Measurements from ENCODE around the gene TCF7. TPM values are rescaled to one million over a fixed set of nuclear protein-coding genes. Genes with fewer than 3 reads are reported as not detected.
A peak's percentile ranks its signal among the peaks of the same experiment; 100 is the strongest.

Gene TCF7
- total and polyA plus RNA-seq, 7 donors: 0.24 to 2.6 (median 1.0) TPM

DNA sequence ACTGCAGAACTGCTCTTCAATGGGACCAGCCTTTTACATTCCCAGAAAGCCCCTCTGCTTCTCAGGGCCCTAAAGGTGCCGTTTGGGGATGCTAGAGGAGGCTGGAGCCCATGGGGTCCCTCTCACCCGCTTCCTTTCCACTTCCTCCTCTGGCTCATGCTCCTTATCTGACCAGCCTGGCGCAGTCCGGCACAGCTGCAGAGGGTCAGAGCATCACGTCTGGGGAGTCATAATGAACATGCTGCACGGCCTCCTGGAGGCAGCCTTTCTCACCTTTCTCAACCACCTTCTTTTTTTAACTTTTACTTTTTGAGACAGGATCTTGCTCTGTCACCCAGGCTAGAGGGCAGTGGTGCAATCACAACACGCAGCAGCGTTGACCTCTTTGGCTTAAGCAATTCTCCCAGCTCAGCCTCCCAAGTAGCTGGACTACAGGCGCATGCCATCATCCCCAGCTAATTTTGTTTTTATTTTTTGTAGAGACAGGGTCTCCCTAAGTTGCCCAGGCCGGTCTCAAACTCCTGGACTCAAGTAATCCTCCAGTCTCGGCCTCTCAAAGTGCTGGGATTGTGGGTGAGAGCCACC, 15.1 kb upstream of the TCF7 start:
- peaks cover 0 to 3% (median 0%) of the 10 kb centered on the region in 3 donors for H3K27me3 ChIP-seq (ENCODE audit: insufficient read depth in 3 of 3, low read length in 2 of 3)
- no peaks in the 10 kb centered on the region for H3K36me3 ChIP-seq (ENCODE audit: insufficient read depth in 1 of 2, low read depth in 1 of 2)
- DNase-seq (peak in 1 of 2 donors; percentile 32), ATAC-seq (no peak)
- intact Hi-C loops (cut with DNase I): loop anchor here in 1 of 2 donors (2.0 kb wide), 1 partner anchor 55 kb away; no protein-coding TSS in a partner anchor
- no peaks in the 10 kb centered on the region for H3K4me1 ChIP-seq
- 90 to 92% (median 91%) methylated on average over 11 of the region's 11 CpGs for WGBS, 3 donors
- no peak overlapping the region for H3K4me3 ChIP-seq
- H3K27ac ChIP-seq: no peak overlapping the region
- H3K9me3 ChIP-seq: no peaks in the 10 kb centered on the region
- TF ChIP-seq, protein P1, sequence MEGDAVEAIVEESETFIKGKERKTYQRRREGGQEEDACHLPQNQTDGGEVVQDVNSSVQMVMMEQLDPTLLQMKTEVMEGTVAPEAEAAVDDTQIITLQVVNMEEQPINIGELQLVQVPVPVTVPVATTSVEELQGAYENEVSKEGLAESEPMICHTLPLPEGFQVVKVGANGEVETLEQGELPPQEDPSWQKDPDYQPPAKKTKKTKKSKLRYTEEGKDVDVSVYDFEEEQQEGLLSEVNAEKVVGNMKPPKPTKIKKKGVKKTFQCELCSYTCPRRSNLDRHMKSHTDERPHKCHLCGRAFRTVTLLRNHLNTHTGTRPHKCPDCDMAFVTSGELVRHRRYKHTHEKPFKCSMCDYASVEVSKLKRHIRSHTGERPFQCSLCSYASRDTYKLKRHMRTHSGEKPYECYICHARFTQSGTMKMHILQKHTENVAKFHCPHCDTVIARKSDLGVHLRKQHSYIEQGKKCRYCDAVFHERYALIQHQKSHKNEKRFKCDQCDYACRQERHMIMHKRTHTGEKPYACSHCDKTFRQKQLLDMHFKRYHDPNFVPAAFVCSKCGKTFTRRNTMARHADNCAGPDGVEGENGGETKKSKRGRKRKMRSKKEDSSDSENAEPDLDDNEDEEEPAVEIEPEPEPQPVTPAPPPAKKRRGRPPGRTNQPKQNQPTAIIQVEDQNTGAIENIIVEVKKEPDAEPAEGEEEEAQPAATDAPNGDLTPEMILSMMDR (IDR thresholded peaks at IDR 0.05): no peak

DNA sequence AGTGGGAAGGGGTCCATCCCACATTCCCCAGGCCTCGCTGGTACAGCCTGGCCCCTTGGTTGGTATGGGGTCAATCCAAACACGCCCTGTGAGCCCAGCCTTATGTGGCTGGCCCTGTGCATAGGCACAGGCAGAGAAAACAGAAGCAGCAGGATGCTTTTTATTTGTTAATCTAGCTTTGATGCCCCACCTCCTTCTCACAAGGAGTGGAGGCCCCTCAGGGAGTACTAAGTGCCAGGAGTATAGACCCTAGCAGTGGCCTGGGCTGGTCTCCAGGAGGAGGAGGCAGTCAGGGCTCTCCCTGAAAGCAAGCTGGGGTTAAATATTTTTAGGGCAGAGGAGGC, 14.6 kb upstream of the TCF7 start:
- Histone ChIP-seq H3K36me3 (ENCODE audit: insufficient read depth in 1 of 2, low read depth in 1 of 2) (no peaks in the 10 kb centered on the region), H3K9me3 (no peaks in the 10 kb centered on the region), H3K4me3 (no peak overlapping the region), H3K27ac (no peak overlapping the region), H3K27me3 (ENCODE audit: insufficient read depth in 3 of 3, low read length in 2 of 3) (peaks cover 0 to 3% (median 0%) of the 10 kb centered on the region in 3 donors), H3K4me1 (no peaks in the 10 kb centered on the region)
- TF ChIP-seq, protein P1 (IDR thresholded peaks at IDR 0.05): no peak
- WGBS, 3 donors: 92 to 99% (median 97%) methylated on average over 2 of the region's 2 CpGs
- intact Hi-C loops (cut with DNase I): loop anchor here (2.0 to 5.0 kb wide), 2 partner anchors 42 to 55 kb away; no protein-coding TSS in a partner anchor
- DNase-seq (no peak), ATAC-seq (no peak)

DNA sequence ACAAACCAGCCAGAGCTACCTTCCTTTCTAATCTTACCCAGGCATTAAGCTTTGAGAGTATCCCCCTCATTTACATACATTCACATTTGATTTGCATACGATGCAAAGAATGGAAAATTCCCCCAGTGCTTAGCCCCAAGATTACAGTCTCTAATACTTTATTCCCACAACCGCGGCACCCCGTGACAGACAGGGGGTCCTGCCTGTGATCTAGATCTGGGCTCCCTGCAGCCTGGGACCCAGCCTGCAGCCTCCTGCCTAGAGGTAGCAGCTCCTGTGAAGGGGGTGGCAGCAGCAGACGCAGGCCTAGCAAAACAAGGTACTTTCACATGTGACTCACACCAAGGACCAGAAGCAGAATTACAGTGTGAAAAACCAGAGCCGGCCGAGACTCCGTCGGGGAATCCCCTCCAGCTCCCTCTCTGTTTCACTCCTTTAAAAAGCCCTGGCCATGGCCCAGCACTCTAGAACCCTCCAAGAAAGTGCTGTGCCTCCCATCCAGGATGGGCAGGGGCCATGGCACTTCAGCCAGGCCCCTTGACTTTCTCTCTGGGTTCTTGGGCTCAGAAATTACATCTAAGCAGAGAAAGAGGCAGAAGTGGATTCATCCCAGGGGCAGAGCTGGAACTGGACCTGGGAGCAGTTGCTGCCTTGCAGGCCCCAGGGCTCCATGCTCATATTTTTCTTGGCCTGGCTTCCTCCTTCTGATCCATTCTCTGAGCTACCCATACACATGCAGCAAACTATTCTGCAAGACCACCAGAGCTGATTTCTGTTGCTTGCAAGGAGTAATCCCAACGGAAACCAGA, 14.0 kb upstream of the TCF7 start:
- Histone ChIP-seq H3K9me3 (no peaks in the 10 kb centered on the region), H3K4me3 (no peak overlapping the region), H3K27me3 (ENCODE audit: insufficient read depth in 3 of 3, low read length in 2 of 3) (peaks cover 0 to 3% (median 0%) of the 10 kb centered on the region in 3 donors), H3K27ac (no peak overlapping the region), H3K36me3 (ENCODE audit: insufficient read depth in 1 of 2, low read depth in 1 of 2) (no peaks in the 10 kb centered on the region), H3K4me1 (no peaks in the 10 kb centered on the region)
- intact Hi-C loops (cut with DNase I): loop anchor here (5.0 kb wide), 1 partner anchor 42 kb away; no protein-coding TSS in a partner anchor
- ATAC-seq: no peak
- DNase-seq: peak in 1 of 2 donors; percentile 41
- TF ChIP-seq, protein P1 (IDR thresholded peaks at IDR 0.05): no peak
- 61 to 75% (median 61%) methylated on average over 10 of the region's 10 CpGs for WGBS, 3 donors

DNA sequence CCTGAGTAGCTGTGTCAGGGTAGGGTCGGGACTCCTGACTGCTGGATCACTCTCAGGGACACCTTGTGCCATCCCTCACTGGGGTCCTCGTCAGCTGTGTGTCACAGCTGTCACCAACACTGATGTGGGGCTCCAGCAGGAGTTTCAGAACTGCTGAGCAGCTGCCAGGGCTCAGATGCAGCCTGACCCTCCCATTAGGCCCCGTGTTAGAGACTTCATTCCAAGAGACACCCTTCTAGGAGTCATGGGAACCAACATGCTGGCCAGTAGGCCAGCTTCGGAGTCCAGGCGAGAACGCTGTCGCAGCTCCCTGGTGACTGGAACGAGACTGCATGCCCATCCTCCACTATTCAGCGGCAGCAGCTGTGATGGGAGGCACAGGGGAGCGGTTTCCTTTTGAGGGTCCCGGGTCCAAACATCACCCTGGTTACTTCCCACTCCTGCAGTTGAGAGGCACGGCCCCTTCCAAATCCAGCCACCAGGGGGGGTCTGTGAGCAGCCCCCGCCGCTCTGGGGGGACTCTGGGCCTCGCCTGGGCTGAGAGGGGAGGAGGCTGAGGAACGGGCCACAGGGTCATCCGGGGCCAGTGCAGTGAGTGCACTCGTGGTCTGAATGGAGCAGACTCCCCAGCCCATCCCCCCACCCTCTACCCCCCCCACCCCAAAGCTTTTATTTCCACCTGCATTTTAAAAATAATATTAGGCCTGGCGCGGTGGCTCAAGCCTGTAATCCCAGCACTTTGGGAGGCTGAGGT, 12.6 kb upstream of the TCF7 start:
- intact Hi-C loops (cut with DNase I): loop anchor here (5.0 kb wide), 1 partner anchor 40 kb away; no protein-coding TSS in a partner anchor
- Histone ChIP-seq H3K27ac (no peak overlapping the region), H3K4me3 (no peak overlapping the region), H3K36me3 (ENCODE audit: insufficient read depth in 1 of 2, low read depth in 1 of 2) (no peaks in the 10 kb centered on the region), H3K27me3 (ENCODE audit: insufficient read depth in 3 of 3, low read length in 2 of 3) (no peaks in the 10 kb centered on the region), H3K9me3 (no peaks in the 10 kb centered on the region), H3K4me1 (no peaks in the 10 kb centered on the region)
- ATAC-seq (peak; percentile 85 to 97 (median 88)), DNase-seq (peak; percentile 68 to 84)
- TF ChIP-seq, protein P1 (IDR thresholded peaks at IDR 0.05): peak; percentile 87
- 23 to 27% (median 27%) methylated on average over 20 of the region's 20 CpGs for WGBS, 3 donors

Data from psoas muscle (tissue), 8 donors.